GM23248 (cell line): Measurements from ENCODE around the gene CIDEC.

Source experiments
- EZH2 ChIP-seq: fragments of 200-600 bp; sonication (generic); IDR thresholded peaks from 2 replicates; pipeline ENCODE4 v1.6.1; 2018; ENCODE audit warnings: antibody characterized with exemption, mild to moderate bottlenecking; ENCODE audit not compliant: insufficient read depth, poor library complexity, severe bottlenecking
- EZH2phosphoT487 ChIP-seq: fragments of 200-600 bp; sonication (generic); IDR thresholded peaks from 2 replicates; pipeline ENCODE4 v1.6.1; 2018; ENCODE audit warnings: antibody characterized with exemption, moderate library complexity, mild to moderate bottlenecking, low read depth; ENCODE audit not compliant: insufficient read depth

- TF ChIP-seq EZH2: no peak
- no peak for TF ChIP-seq EZH2phosphoT487
Observed at GRCh38 chr3:9914559-9915253, 34.7 kb upstream of the CIDEC start.
